Kidney glomerular epithelial cell (primary cell): ENCODE results near the gene NME1.
A peak's percentile ranks its signal among the peaks of the same experiment; 100 is the strongest.
"Not testable (repeated sequence)": the region's sequence is repeated elsewhere in the genome, so short reads cannot be mapped to it uniquely, and the experiment has no call there.

ENCODE experiments used
- DNase-seq: peaks from one replicate; lab custom pipeline; 2025; lab: John Stamatoyannopoulos, UW

The NME1 gene

DNA sequence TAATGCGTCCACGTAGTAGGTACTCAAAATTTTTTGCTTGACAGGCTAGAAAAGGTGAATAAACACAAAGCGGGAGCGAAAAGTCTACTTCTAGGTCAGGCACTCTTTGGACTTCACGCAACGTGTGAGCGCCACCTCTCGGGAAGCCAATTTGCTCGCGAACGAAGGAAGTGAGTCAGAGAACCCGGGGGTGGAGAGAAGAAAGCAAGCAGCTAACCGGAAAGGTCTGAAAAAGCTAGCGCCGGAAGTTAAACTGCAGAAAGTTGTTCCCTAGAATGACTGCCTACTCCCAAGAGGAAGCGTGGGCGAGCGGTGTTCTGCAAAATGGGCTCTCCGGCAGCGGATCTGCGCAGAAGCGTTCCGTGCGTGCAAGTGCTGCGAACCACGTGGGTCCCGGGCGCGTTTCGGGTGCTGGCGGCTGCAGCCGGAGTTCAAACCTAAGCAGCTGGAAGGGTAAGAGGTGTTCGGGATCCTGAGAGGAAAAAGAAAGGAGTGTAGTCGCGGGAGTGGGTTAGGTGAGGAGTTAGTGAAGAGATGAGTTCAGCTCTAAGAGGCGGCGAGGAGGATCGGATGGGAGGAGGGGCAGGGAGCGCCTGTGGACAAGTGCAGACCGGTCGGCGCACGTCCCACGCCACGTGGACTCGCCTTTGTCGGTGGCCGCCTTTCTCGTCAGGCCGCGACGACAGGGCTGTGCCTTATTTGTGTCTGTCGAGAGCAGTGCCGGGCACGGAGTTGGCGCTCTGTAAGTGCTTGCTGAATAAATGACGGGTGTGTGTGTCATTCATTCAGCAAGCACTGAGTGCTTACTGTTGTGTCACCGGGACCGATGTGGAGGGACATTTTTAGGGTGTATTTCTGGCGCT, at the start of gene NME1:
Gene NME1, plus strand, starts transcription at position 350 of the 863 bp plus-strand sequence. CDS start 2,096 bp downstream, outside the sequence.
- peak; percentile 99 for DNase-seq

DNA sequence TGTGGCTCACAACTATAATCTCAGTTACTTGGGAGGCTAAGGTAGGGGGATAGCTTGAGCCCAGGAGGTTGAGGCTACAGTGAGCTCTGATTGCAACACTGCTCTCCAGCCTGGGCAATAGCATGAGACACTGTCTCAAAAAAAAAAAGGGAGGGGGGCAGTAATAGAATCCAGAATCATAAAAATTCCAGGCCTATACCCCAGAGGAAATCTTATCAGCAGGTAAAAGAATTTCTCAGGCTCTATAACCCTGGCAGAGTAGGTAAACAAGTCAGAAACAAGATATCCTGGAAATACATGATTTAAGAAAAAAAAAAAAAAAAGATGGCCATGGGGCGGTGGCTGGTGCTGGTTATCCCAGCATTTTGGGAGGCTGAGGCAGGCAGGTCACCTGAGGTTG, 45.6 kb upstream of the NME1 start:
- no peak for DNase-seq

DNA sequence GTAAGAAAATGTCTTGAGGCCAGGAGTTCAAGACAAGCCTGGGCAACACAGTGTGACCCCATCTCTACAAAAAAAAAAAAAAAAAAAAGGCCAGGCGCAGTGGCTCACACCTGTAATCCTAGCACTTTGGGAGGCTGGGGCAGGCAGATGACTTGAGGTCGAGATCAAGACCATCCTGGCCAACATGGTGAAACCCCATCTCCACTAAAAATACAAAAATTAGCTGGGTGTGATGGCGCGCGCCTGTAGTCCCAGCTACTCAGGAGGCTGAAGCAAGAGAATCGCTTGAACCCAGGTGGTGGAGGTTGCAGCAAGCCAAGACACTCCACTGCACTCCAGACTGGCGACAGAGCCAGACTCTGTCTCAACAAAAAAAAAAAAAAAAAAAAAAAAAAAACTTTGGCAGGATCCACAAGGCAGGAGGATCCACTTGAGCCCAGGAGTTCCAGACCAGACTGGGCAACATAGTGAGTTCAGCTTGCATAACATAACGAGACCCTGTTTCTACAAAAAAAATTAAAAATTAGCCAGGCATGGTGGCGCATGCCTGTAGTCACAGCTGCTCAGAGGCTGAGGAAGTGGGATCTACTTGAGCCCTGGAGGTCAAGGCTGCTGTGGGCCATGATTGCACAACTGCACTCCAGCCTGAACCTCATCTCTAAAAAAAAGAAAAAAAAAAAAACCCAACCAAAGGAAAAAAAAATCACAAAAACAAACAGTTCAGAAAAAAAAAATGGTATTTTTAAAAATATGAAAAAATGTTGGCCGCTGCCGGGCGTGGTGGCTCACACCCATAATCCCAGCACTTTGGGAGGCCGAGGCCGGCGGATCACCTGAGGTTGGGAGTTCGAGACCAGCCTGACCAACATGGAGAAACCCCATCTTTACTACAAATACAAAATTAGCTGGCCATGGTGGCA, 40.8 kb upstream of the NME1 start:
- not testable (repeated sequence) for DNase-seq

DNA sequence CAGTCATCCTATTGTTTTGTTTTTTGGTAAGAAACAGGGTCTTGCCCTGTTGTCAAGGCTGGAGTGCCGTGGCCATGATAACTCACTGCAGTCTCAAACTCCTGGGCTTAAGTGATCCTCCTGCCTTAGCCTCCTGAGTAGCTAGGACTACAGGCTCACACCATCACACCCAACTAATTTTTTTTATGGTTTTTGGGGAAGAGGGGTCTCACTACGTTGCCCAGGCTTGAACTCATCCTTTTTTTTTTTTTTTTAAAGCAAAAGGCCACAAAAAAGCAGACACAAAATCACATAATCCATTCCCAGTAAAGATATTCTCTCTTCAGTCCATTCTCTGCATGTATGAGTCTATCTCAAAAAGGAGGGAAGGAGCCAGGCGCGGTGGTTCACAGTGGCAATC, 38.2 kb upstream of the NME1 start:
- no peak for DNase-seq

DNA sequence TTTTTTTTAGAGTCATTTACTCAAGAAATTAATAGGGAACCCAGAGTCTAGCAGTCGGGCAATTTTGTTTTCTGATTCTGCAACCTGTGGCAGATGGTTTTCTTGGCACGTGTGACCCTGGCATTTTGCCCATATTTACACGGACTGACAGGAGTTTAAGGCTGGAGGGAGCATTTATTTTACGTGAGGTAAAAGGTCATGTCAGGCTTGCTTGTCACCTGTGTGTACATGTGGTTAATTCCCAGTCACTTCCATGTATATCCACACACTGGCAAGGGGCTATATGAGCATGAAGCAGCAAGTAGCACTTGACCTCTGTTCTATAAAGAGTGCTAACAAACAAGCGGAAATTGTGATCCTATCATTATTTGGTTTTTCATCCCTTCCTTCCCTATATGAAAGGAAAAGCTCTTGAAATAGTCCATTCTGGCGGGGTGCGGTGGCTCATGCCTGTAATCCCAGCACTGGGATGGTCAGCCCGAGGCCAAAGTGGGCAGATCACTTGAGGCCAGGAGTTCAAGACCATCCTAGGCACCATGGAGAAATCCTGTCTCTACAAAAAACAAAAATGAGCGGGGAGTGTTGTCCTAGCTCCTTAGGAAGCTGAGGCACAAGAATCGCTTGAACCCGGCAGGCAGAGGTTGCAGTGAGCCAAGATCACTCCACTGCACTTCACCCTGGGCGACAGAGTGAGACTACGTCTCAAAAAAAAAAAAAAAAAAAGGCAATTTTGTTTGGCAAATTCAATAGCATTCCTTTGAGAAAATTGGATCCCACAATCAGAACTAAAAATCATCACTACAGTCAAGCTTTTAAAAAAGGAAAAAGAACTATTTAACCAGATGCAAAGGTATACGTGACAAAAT, 34.8 kb upstream of the NME1 start:
- no peak for DNase-seq

DNA sequence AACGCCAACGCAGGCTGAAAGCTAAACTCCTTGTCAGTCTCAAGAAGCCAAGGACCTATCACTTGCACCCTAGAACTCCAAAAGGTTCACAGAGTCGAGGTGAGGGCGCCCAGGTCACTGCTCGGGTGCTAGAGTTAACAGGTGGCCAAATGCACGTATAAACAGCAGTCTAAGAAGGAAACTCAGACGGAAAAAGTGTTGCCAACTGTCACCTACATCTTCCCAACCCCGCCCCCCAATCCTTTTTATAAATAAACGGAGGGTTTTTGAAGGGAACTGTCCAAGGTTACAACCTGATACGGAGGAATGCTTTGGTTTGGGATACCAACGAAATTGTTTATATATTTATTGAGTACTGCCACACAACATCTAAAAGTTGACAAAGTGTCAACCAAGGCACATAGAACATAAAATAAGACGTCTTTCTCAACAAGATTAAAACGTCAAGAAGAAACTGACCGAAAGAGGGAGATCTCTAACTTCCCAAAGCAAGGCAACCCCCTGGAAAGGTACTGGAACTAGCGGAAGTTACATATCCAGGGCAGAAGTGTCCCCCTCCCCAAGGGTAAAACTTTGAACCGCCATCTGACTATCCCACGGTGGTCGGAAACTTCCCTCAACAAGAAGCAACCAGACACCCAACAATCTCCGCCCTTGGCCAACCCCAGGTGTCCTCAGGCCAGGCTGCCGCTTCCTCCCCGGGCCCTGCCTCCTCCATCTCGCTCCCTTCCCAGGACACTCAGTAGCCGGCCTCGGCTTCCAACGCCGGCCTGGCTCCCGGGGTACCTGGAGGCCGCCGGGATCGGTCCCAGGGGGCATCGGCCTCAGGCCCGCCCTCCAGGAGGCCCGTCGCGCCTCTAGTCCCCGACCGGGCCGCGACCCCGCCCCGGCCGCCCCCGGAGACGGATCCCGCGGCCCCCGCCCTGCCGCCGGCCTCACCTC, 33.7 kb upstream of the NME1 start:
- peak; percentile 36 for DNase-seq

DNA sequence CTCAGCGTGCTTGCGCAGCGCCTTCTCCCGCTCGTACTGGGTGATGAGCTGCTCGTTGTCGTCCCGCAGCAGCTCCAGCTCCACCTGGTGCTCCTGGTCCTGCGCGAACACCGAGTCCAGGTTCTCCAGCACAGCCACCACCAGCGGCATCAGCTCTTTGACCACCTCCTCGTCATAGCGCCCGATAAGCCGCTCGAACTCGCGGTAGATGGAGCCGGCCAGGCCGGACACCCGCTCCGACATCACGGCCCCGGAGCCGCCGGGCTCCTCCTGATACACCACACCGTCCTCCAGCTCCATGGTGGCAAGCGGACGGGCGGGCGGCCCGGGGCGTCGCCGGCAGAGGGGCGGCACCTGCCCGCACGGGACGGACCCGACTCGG, 33.0 kb upstream of the NME1 start:
- DNase-seq, result peak; percentile 24

DNA sequence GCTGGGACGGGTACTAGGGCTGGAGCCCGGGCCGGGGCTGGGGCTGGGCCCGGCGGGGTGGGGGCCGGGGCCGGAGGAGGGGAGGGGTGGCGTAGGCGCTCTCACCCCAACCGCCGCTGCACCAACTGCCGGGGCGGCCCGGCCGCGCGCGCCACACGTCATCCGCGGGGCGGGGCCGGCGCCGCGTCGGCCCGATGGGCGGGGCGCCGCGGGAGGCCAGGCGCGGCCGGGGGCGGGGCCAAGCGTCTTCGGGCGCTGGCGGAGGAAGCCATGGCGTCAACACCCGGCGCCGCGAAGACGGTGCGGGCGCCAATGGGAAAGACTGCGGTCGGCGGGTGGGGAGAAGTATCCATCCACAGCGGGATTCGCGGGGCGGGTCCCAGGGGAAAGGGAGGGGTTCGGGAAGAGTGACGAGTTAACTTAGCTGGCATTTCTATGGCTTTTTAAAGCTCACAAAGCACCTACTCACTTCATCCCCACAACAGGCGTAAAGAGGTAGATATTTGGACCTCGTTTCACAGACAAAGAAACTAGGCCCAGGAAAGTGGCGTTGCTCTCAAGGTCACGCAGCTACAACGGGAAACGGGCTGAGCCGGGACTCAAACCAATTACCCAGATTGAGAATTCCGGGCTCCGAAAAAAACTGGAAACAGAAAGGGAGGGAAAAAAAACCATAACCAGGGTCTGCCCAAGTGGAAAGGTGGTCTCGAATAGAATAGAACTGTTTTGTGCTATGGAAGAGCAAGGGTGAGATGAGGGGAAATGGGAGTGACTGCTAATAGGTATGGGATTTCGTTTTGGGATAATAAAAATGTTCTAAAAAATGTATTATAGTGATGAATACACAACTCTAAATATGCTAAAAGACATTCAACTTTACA, 32.4 kb upstream of the NME1 start, which contains the start of gene SPAG9:
Gene SPAG9, minus strand, starts transcription at position 130 of the 881 bp plus-strand sequence. CDS start 212 bp downstream, outside the sequence.
- peak; percentile 89 for DNase-seq

DNA sequence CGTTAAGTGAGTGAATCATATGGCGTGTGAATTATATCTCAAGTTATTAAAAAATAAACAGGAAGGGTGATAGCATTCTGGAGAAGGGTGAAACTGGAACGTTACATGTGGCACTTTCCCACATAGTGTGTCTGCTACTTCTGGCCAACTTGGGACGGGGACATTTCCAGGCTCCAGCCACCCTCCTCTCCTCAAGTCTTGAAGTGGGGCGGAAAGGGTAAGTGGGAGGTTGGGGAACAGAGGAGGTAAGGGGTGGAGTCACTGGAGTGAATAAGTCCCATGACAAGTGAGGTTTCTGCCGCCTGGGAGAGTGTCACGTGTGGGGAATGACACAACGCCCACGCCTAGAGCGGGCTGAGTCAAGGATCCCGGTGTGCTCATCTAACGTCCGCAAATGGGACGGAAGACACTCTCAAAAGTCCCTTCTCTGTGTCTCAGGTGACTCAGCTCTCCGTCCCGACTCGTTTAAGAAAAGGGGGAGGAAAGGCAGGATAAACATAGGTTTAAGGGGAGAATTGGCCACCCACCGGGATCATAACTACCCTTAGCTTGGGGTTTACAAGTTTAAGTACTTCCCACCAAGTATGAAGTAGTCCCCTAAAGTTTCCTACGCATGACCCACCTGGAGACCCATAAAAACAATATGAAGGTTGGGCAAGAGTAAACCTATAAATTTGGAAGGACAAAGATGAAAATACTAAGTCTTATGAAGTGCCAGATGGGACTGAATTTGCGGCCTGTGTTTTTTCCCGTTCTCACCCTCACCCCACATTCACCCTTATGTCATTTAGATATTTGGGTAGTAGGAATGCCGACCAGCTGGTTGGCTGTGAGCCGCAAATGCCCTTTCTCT, 31.5 kb upstream of the NME1 start:
- DNase-seq, result peak; percentile 85

DNA sequence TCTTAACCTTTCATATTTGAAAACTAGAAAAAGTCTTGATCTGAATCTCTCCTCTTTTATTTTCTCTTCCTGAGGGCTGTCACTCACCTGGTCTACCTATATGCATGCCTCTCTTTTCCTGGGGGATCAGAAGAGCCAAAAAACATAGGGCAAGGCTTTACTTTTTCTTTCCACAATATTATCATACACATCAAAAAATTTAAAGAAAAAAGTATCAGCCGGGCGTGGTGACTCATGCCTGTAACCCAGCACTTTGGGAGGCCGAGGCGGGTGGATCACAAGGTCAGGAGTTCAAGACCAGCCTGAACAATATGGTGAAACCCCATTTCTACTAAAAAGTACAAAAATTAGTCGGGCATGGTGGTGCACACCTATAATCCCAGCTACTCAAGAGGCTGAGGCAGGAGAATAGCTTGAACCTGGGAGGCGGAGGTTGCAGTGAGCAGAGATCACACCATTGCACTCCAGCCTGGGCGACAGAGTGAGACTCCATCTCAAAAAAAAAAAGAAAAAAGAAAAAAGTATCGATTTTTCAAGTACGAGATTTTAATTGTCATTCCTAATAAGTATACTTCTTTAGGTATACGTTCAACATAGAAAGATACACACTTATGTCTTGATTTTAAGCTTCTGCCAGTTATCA, 30.8 kb upstream of the NME1 start:
- DNase-seq, result not testable (repeated sequence)

DNA sequence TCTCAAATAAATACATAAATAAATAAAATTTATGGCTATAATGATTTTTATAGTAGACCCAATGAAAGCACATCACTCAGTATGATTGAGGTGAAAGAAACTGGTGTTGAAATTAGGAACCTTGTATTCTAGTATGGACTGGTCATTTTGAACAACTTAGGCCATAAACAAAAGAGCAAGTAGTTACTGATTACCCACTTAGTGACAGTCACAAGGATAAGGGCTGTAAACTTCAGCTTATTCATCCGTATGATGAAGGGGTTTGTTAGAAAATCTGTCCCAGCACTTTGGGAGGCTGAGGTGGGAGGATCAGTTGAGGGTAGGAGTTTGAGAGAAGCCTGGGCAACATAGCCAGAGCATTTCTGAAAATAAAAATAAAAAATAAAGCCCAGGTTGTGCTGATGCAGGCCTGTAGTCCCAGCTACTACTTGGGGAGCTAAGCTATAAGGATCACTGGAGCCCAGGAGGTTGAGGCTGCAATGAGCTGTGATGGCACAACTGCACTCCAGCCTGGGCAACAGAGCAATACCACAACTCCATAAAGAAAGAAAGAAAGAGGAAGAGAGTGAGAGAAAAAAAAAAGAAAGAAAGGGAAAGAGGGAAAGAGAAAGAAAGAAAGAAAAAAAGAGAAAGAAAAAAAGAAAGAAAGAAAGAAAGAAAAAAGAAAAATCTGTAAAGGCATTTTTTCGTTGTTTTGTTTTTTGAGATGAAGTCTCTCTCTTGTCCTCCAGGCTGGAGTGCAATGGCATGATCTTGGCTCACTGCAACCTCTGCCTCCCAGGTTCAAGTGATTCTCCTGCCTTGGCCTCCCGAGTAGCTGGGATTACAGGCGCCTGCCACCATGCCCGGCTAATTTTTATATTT, 28.5 kb upstream of the NME1 start:
- no peak for DNase-seq

DNA sequence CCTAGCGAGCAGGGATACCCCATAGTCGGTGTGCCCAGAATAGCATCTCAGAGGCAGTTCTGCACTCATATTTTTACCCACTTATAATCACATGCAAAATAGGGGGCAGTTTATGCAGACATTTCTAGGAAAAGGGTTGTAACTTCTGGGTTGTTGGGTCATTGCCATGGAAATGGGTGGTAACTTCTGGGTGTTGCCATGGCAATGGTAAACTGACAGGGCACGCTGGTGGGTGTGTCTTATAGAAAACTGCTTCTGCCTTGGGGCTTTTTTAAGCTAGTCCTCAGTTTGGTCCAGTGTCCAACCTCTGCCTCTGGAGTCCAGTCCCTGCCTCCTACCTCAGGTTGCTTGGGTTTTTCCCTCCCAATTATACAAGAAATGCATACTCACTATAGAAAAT, 25.3 kb upstream of the NME1 start:
- no peak for DNase-seq

DNA sequence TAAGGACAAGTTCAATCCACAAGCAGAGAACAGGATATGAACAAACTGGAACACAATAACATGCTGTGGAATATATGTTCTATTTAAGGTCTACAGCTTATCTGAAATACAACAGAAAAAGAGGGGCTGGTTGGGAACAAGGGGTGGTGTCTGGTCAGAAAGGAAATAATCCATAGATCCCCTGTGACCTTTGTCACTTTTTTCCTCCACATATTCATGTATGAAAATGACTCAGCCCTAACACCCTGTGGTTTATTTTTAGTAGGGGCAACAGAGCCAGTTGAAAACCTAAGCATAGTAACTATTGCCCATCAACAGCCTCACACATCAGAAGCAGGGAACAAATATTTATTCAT, 20.4 kb upstream of the NME1 start:
- no peak for DNase-seq

DNA sequence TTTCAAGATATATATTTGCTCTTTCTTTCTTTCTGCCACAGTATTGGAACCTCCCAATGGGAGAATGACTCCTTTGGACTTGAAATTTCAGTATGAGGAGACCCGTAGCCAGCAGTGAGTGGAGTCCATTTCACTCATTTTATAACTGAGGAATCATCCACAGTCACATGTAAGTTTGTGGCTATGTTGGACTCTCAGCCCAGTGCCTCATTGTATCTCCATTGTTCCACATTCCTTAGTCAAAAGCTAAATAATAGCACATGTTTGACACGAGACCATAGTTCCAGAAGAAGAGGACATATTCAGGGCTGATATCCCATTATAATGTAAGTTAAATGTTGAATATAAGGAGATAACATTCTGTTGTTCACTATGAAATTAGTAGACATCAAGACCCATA, 20.0 kb upstream of the NME1 start:
- DNase-seq, result no peak

DNA sequence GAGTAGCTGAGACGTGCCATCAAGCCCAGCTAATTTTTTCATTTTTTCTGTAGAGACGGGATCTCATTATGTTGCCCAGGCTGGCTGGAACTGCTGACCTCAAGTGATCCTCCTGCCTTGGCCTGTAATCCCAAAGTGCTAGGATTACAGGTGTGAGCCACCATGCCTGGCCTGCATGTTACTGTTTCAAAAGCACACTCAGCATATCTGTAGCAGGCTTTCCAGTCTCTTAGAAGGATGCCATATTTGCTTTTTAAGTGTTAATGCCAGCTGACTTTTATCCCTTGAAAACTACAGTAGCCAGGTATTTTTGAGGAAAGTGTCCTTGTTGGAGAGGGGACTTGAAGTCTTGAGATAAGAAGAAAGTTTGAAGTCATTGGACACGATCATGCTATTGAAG, 17.4 kb upstream of the NME1 start:
- DNase-seq, result no peak

DNA sequence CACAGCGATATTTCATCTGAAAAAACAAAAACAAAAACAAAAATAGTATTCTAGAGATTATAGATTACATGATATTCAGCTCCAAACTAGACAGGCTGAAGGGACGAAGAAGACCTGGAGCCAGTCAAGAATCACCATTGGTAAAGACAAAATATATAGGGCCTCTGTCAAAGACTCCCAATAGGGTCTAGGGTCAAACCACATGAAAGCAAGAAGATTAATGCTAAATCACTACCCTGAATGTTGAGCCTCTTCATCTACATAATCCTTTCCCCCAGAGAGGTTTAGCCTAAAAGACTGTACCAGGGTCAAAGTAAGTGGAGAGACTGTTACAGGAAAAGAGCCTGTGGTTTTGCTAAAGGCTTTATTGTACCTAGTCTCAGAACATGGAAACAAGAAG, 10.8 kb upstream of the NME1 start:
- DNase-seq, result no peak

DNA sequence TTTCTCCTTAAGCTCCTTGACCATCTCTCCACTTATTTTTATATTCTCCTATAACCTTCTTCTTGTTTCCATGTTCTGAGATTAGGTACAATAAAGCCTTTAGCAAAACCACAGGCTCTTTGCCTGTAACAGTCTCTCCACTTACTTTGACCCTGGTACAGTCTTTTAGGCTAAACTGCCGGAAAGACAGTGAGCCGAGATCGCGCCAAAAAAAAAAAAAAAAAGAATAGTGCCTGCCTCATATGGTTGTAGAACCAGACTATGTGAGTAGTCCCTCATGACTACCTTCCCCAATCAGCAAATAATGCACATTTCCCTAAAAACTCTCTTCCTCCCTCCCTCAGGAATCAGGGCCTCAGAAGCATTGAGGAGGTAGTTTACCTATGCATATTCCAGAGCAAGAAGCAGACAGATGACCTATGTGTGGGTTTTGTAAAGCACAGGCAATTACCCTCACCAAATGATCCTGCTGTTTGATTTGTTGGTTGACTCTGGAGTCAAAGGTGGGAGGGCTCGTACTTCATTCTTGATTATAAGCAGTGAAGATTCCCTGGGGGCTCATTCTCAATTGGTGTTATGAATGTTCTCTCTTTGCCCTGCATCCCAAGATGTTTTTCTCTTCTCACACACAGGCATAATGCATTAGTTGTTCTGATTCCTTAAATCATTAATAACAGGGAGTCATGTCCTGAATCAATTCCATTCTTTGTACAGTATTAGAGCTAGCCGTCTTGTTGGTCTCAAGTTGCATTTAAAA, 8.9 kb upstream of the NME1 start:
- DNase-seq, result no peak
